GM12891 (cell line): Measurements from ENCODE around the gene C10orf71.

ENCODE experiments used
- PAX5 ChIP-seq: IDR thresholded peaks from 2 replicates; pipeline ENCODE4 v1.6.1; 2011; ENCODE audit warnings: low read length, moderate library complexity, mild to moderate bottlenecking; ENCODE audit not compliant: insufficient read depth, severe bottlenecking
- POLR2A ChIP-seq: IDR thresholded peaks from 2 replicates; pipeline ENCODE4 v1.6.1; 2011; ENCODE audit warnings: low read depth, low read length, control low read depth
- POLR2AphosphoS5 ChIP-seq: IDR thresholded peaks from 2 replicates; pipeline ENCODE4 v1.6.1; 2011; ENCODE audit warnings: low read depth, low read length, control low read depth
- TAF1 ChIP-seq: IDR thresholded peaks from 2 replicates; pipeline ENCODE4 v1.6.1; 2011; ENCODE audit warnings: low read depth, low read length, control low read depth

GRCh38 chr10:49338604-49339003 is 39.6 kb downstream of the C10orf71 start:
- no peak for TF ChIP-seq POLR2A
- no peak for TF ChIP-seq POLR2AphosphoS5
- TF ChIP-seq TAF1: no peak
- no peak for TF ChIP-seq PAX5
